Epithelial cell of esophagus (primary cell): Measurements from ENCODE around the gene TSPAN5.

Experiments
- DNase-seq: peaks from one replicate; pipeline ENCODE4 v3.0.0; 2010; ENCODE audit warnings: low read depth
- H3K4me3 ChIP-seq: 2 replicates; pipeline ENCODE4 v1.5.1; 2011; ENCODE audit warnings: mild to moderate bottlenecking, low read length, control low read depth
- TF ChIP-seq, protein P1 (sequence below): IDR thresholded peaks from 2 replicates; pipeline ENCODE4 v1.5.1; 2011; ENCODE audit warnings: low read depth, mild to moderate bottlenecking, low read length, control low read depth, inconsistent platforms; ENCODE audit not compliant: insufficient read depth; ENCODE audit errors: missing control alignments

Gene TSPAN5

DNA sequence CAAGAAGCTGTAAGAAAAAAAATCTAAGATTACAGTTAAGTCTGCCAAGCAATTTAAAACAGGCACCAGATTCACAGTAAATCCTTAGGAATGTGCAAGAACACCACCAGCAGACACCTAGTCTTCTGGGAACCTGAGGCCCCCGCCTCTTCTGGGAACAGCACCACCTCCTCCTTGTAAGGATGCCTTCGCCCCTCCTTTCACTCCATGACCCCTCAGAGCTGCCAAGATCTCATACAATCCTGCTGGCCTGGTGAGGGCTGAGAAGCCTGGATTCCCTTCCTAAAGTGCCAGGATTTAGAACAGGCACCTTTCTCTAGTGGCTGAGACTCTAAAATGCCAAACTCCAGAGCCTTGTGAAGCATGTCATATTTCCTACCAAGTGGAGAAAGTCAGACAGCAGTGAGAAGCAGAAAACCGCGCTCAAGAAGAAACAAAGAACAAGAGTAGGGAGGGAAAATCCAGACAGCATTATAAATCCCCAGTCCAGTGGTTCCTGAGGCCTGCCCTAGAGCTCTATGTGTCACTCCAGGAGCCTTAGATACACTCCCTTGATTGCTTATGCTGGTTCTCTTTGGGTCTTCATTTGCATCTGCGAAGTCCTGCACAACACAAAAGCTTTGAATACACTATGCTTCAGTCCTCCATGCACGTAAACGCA, 166.4 kb downstream of the TSPAN5 start:
- TF ChIP-seq, protein P1, sequence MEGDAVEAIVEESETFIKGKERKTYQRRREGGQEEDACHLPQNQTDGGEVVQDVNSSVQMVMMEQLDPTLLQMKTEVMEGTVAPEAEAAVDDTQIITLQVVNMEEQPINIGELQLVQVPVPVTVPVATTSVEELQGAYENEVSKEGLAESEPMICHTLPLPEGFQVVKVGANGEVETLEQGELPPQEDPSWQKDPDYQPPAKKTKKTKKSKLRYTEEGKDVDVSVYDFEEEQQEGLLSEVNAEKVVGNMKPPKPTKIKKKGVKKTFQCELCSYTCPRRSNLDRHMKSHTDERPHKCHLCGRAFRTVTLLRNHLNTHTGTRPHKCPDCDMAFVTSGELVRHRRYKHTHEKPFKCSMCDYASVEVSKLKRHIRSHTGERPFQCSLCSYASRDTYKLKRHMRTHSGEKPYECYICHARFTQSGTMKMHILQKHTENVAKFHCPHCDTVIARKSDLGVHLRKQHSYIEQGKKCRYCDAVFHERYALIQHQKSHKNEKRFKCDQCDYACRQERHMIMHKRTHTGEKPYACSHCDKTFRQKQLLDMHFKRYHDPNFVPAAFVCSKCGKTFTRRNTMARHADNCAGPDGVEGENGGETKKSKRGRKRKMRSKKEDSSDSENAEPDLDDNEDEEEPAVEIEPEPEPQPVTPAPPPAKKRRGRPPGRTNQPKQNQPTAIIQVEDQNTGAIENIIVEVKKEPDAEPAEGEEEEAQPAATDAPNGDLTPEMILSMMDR = no peak
- H3K4me3 ChIP-seq = no peak overlapping the region
- no peak for DNase-seq

DNA sequence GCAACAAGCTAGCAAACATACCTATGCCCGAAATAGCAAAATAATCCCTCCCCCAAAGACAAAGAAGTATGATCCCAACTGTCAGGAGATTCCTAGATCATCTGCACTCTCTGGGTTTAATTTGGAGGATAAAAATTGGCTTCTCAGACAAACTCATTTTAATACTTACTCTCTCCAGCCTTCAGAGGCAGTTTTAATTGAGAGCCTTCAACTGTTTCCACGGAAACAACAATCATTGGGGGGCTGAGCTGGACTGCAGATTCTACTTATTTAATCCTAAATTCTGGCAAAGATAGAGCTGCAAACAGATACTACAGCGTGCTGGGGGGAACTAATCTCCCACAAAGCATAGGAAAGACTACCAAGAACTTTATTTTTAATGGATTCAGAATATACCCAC, 168.2 kb downstream of the TSPAN5 start:
- TF ChIP-seq, protein P1 = no peak
- no peak for DNase-seq
- H3K4me3 ChIP-seq = no peak overlapping the region

DNA sequence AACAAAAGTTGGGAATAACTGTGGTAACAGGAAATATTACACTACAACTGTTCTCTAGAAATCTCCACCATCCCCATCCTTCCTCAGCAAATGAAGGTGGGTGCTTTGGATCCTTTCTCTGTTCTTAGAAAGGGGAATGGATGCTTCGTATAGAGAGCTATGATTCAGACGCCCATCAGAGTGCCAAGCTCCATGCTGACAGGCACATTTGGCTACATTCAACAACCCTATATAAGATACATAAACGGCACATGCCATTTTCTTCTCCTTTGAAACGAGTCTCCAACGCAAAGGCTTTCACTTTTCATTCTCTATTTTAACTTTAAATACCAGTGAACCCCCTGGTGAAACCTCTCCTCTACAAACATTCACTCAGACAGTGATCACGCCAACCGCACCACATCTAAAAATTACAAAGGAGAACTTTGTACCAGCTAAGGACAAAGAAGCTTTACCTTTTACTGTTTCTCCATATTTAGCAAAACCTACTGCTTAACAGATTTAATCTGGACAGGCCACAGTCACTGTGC, 172.5 kb downstream of the TSPAN5 start:
- TF ChIP-seq, protein P1 = no peak

DNA sequence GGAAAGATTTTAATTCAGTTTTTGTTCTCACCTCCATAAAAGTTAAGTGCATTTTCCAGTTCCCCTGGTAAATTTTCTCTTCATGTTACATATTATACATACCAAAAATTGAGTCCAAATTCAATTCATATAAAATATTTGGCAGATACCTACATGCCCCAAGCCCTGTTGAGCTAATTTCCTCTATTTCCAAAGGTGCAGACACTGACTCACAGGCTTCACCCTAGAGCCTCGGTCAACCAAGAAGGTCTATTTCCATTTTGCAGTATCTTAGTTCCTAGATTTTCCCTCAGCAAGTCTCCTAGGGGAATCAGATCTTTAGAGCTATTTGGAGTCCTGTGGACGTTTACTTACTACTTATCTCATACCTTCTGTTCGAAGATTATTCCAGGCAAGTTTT, 174.4 kb downstream of the TSPAN5 start:
- peak; percentile 83 for DNase-seq
- TF ChIP-seq, protein P1 = no peak
- H3K4me3 ChIP-seq = no peak overlapping the region

More for the DNA sequence above, 172.5 kb downstream of the TSPAN5 start:
- no peak for DNase-seq
- H3K4me3 ChIP-seq = no peak overlapping the region

DNA sequence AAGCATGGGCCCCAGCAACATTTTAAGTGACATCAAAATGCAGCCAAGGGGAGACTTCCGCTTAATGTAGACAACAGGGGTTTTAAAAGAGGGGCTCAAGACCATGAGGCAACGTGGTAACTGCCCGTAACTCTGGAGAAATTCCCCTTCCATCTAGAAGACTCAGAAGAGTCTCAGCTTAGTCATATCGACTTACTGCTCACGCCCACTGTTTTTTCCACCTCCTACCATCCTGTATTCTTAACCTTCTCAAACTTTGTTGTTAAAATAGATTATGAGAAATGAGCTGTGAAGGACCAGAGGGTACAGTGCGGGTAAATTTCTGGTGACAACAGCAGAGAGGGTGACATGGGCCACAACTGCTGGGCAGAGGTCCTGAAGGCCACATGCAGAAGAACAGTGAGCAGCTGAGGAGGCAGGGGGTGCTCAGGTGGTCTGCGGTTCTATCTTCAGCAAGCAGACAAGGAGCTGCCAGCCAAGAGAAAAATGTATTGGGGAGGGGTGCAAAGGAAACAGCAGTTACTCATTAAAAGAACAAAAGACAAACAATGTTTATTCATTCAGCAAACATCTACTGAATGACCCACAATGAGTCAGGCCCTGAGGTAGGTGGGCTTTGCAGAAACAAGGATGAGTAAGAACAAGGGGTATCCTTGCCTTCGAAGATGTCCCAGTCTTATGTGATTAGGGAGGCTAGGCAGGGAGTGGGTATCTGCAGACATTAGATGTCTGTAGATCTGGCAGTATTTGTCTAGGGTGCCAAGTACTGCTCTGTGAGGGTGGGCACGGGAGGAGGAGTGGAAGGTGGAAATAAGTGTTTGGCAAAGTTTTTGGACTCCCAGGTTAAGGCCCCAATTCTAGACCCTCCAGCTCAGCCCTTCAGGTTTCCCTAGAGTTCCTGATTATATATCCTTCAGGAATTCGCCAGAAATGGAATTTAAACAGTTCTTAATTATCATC, 175.3 kb downstream of the TSPAN5 start:
- TF ChIP-seq, protein P1 = no peak
- H3K4me3 ChIP-seq = no peak overlapping the region
- DNase-seq = peak; percentile 87

DNA sequence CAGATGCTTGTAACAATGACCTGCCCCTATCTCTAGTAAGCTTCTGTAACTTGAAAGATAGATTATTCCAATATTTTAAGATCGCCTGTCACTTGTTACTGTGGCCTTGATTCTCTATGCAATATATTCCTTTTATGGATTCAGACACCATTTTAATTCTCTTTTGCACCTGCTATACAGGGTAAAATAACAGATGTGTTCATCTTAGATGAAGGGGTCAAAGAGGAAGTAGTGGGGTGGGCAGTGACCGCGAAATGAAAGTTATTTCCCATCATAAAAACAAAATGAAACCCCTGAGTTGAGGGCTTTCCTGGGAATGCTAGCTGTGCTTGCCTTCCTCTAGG, 175.9 kb downstream of the TSPAN5 start:
- no peak overlapping the region for H3K4me3 ChIP-seq
- DNase-seq = no peak
- TF ChIP-seq, protein P1 = no peak

DNA sequence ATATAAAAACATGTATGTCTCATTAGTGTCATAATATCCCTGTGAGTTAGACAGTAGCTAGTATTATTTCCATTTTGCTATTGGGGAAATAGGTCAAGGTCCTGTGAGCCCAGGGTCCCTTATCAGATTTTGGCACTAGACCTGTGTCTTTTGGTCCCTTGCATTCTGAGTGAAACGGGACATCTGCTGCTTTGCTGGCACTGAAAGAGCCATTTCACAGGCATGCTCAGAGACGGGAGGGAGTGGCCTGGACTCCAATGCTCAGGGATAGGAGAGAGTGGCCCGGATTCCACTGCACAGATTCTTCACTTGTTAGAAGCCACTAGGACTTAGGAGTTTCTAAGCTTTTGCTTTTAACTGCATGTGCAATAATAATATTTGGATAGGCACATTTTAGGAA, 177.2 kb downstream of the TSPAN5 start:
- TF ChIP-seq, protein P1 = no peak
- DNase-seq = no peak

More for the DNA sequence above, 177.2 kb downstream of the TSPAN5 start:
- no peak overlapping the region for H3K4me3 ChIP-seq
